ENCODE results near the gene CD82.
A peak's percentile ranks its signal among the peaks of the same experiment; 100 is the strongest.

CD82 gene

GRCh38 chr11:44527476-44527875, 38.0 kb upstream of the CD82 start:
- H3K4me3 Mint-ChIP-seq = no peak overlapping the region
- TF ChIP-seq, protein P1, sequence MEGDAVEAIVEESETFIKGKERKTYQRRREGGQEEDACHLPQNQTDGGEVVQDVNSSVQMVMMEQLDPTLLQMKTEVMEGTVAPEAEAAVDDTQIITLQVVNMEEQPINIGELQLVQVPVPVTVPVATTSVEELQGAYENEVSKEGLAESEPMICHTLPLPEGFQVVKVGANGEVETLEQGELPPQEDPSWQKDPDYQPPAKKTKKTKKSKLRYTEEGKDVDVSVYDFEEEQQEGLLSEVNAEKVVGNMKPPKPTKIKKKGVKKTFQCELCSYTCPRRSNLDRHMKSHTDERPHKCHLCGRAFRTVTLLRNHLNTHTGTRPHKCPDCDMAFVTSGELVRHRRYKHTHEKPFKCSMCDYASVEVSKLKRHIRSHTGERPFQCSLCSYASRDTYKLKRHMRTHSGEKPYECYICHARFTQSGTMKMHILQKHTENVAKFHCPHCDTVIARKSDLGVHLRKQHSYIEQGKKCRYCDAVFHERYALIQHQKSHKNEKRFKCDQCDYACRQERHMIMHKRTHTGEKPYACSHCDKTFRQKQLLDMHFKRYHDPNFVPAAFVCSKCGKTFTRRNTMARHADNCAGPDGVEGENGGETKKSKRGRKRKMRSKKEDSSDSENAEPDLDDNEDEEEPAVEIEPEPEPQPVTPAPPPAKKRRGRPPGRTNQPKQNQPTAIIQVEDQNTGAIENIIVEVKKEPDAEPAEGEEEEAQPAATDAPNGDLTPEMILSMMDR (IDR thresholded peaks at IDR 0.05; ENCODE audit: unreplicated experiment in 3 of 3) = no peak
- H3K4me1 Mint-ChIP-seq = peaks cover 66% of the 10 kb centered on the region
- peak overlapping the region; percentile 45 to 59 (median 55) for H3K27ac Mint-ChIP-seq
- no peaks in the 10 kb centered on the region for H3K9me3 Mint-ChIP-seq
- peaks cover 33% of the 10 kb centered on the region for H3K27me3 Mint-ChIP-seq (ENCODE audit: low read depth)
- H3K36me3 Mint-ChIP-seq (ENCODE audit: low read depth) = no peaks in the 10 kb centered on the region

DNA sequence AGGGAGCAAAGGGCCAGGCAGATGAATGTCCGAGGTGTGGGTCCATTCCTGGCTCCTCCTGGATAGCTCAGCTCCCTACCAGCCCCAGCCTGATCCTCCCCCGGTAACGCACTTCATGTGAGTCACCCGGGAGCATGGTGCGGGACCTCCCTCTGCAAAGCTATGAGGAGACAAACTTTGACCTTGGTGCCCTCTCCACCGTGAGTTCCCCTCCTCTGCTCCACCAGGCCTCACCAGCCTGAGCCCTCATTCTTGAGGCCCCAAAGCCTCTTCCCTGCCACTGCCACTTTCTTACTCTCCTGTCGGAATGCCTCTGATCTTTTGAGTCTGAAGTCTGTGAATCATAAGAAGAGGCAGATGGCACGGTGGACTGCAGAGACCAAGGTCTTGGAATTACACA, 37.4 kb upstream of the CD82 start:
- H3K36me3 Mint-ChIP-seq (ENCODE audit: low read depth) = no peaks in the 10 kb centered on the region
- TF ChIP-seq, protein P1 (IDR thresholded peaks at IDR 0.05; ENCODE audit: unreplicated experiment in 3 of 3) = no peak
- peaks cover 61% of the 10 kb centered on the region for H3K4me1 Mint-ChIP-seq
- peaks cover 27% of the 10 kb centered on the region for H3K27me3 Mint-ChIP-seq (ENCODE audit: low read depth)
- no peak overlapping the region for H3K4me3 Mint-ChIP-seq
- H3K9me3 Mint-ChIP-seq = no peaks in the 10 kb centered on the region
- H3K27ac Mint-ChIP-seq = peak overlapping the region in 2 of 3 experiments; percentile 55 to 77

- TF ChIP-seq, protein P1 (IDR thresholded peaks at IDR 0.05; ENCODE audit: unreplicated experiment in 3 of 3) = no peak
- Mint-ChIP-seq H3K4me3 (no peak overlapping the region), H3K27ac (peak overlapping the region in 2 of 3 experiments; percentile 55 to 77), H3K27me3 (ENCODE audit: low read depth) (peaks cover 27% of the 10 kb centered on the region), H3K4me1 (peaks cover 61% of the 10 kb centered on the region), H3K9me3 (no peaks in the 10 kb centered on the region), H3K36me3 (ENCODE audit: low read depth) (no peaks in the 10 kb centered on the region)
These were observed 36.9 kb upstream of the CD82 start for GRCh38 chr11:44528581-44528980.

GRCh38 chr11:44529895-44530412, 35.5 kb upstream of the CD82 start:
- TF ChIP-seq, protein P1 (IDR thresholded peaks at IDR 0.05; ENCODE audit: unreplicated experiment in 3 of 3) = no peak
- H3K4me1 Mint-ChIP-seq = peaks cover 59% of the 10 kb centered on the region
- no peak overlapping the region for H3K4me3 Mint-ChIP-seq
- no peaks in the 10 kb centered on the region for H3K9me3 Mint-ChIP-seq
- peaks cover 33% of the 10 kb centered on the region for H3K27me3 Mint-ChIP-seq (ENCODE audit: low read depth)
- H3K36me3 Mint-ChIP-seq (ENCODE audit: low read depth) = no peaks in the 10 kb centered on the region
- H3K27ac Mint-ChIP-seq = no peak overlapping the region

GRCh38 chr11:44530413-44531115, 34.9 kb upstream of the CD82 start:
- H3K4me1 Mint-ChIP-seq = peaks cover 57% of the 10 kb centered on the region
- H3K27me3 Mint-ChIP-seq (ENCODE audit: low read depth) = peaks cover 36% of the 10 kb centered on the region
- no peak overlapping the region for H3K4me3 Mint-ChIP-seq
- H3K27ac Mint-ChIP-seq = no peak overlapping the region
- TF ChIP-seq, protein P1 (IDR thresholded peaks at IDR 0.05; ENCODE audit: unreplicated experiment in 3 of 3) = no peak
- no peaks in the 10 kb centered on the region for H3K36me3 Mint-ChIP-seq (ENCODE audit: low read depth)
- H3K9me3 Mint-ChIP-seq = no peaks in the 10 kb centered on the region

DNA sequence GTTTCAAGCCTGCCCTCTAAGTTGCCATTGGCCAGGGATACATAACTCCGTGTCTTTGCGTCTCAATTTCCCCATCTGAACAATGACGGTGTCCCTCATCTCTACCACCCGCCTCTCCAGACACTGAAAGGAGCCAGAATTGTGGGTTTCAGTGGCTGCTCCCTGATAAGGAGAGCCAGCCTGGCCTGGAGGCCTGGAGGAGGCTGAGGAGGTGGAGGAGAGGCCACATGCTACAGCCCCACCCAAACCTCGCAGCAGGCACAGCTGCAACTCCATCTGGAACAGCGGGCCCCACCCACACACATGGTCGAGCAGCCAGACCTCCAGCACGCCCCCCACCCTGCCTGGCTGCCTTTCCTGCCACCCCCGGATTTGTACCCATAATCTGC, 34.4 kb upstream of the CD82 start:
- no peak overlapping the region for H3K4me3 Mint-ChIP-seq
- H3K27me3 Mint-ChIP-seq (ENCODE audit: low read depth) = peaks cover 38% of the 10 kb centered on the region
- H3K9me3 Mint-ChIP-seq = no peaks in the 10 kb centered on the region
- peaks cover 52% of the 10 kb centered on the region for H3K4me1 Mint-ChIP-seq
- H3K36me3 Mint-ChIP-seq (ENCODE audit: low read depth) = no peaks in the 10 kb centered on the region
- TF ChIP-seq, protein P1 (IDR thresholded peaks at IDR 0.05; ENCODE audit: unreplicated experiment in 3 of 3) = no peak
- no peak overlapping the region for H3K27ac Mint-ChIP-seq
